ENCODE results near the gene SNAPC4. TPM values are rescaled to one million over a fixed set of nuclear protein-coding genes. Genes with fewer than 3 reads are reported as not detected.
A peak's percentile ranks its signal among the peaks of the same experiment; 100 is the strongest.
"Not testable (repeated sequence)": the region's sequence is repeated elsewhere in the genome, so short reads cannot be mapped to it uniquely, and the experiment has no call there.

The SNAPC4 gene
- total RNA-seq, 4 donors from 2014 or later, result 6.0 to 14.5 (median 10.1) TPM

GRCh38 chr9:136410500-136411287 is 10.7 kb upstream of the SNAPC4 start, which contains the start of the genes ENTR1 and PMPCA:
Gene ENTR1, minus strand, starts transcription at chr9:136410614. Its CDS starts 217 bp downstream, at chr9:136410397.
Gene PMPCA, plus strand, starts transcription at chr9:136410658. Its CDS starts 11 bp downstream, at chr9:136410669.
- Histone ChIP-seq H3K9me3 (no peaks in the 10 kb centered on the region), H3K27me3 (no peaks in the 10 kb centered on the region), H3K4me3 (peak within 1 kb of the TSS; percentile 84 to 99 (median 96)), H3K4me1 (peaks cover 20 to 26% (median 21%) of the 10 kb centered on the region in 4 donors), H3K27ac (peak within 1 kb of the TSS; percentile 84 to 91 (median 90)), H3K36me3 (peaks cover 0 to 37% (median 11%) of the 10 kb centered on the region in 4 donors)
- WGBS, 2 donors (ENCODE audit: low coverage in 1 of 2), result 0 to 20% methylated on average over 1 to 41 of the region's 83 CpGs
- DNase-seq, result peak; percentile 96
- in situ Hi-C loops (cut with MboI; ENCODE audit: low pct_ligation_motif_present in 1 of 4, low pct_unique_long_range_greater_than_20kb in 1 of 4, low sequenced_read_pairs in 3 of 4) (no loop called here), intact Hi-C loops (cut with DNase I; ENCODE audit: low total_unique reads) (no loop called here)
- TF ChIP-seq EP300 (IDR thresholded peaks at IDR 0.05; ENCODE audit: low read depth) (peak; percentile 9), POLR2AphosphoS5 (IDR thresholded peaks at IDR 0.05) (peak; percentile 96 to 99 (median 99)), POLR2A (IDR thresholded peaks at IDR 0.05) (peak; percentile 89)
- TF ChIP-seq, protein P1, sequence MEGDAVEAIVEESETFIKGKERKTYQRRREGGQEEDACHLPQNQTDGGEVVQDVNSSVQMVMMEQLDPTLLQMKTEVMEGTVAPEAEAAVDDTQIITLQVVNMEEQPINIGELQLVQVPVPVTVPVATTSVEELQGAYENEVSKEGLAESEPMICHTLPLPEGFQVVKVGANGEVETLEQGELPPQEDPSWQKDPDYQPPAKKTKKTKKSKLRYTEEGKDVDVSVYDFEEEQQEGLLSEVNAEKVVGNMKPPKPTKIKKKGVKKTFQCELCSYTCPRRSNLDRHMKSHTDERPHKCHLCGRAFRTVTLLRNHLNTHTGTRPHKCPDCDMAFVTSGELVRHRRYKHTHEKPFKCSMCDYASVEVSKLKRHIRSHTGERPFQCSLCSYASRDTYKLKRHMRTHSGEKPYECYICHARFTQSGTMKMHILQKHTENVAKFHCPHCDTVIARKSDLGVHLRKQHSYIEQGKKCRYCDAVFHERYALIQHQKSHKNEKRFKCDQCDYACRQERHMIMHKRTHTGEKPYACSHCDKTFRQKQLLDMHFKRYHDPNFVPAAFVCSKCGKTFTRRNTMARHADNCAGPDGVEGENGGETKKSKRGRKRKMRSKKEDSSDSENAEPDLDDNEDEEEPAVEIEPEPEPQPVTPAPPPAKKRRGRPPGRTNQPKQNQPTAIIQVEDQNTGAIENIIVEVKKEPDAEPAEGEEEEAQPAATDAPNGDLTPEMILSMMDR (IDR thresholded peaks at IDR 0.05), result no peak

GRCh38 chr9:136409557-136410455 is 9.8 kb upstream of the SNAPC4 start:
- TF ChIP-seq, protein P1 (IDR thresholded peaks at IDR 0.05), result no peak
- TF ChIP-seq POLR2AphosphoS5 (IDR thresholded peaks at IDR 0.05) (peak in 1 of 3 donors; percentile 36), POLR2A (IDR thresholded peaks at IDR 0.05) (peak; percentile 31), EP300 (IDR thresholded peaks at IDR 0.05; ENCODE audit: low read depth) (no peak)
- Histone ChIP-seq H3K36me3 (peaks cover 0 to 44% (median 11%) of the 10 kb centered on the region in 4 donors), H3K4me1 (peaks cover 20 to 26% (median 21%) of the 10 kb centered on the region in 4 donors), H3K4me3 (peak overlapping the region; percentile 84 to 98 (median 96)), H3K27me3 (no peaks in the 10 kb centered on the region), H3K9me3 (no peaks in the 10 kb centered on the region), H3K27ac (peak overlapping the region; percentile 84 to 91 (median 90))
- 17 to 78% methylated on average over 4 to 37 of the region's 71 CpGs for WGBS, 2 donors (ENCODE audit: low coverage in 1 of 2)
- in situ Hi-C loops (cut with MboI; ENCODE audit: low pct_ligation_motif_present in 1 of 4, low pct_unique_long_range_greater_than_20kb in 1 of 4, low sequenced_read_pairs in 3 of 4) (no loop called here), intact Hi-C loops (cut with DNase I; ENCODE audit: low total_unique reads) (loop anchor here (10.0 kb wide), 1 partner anchor 75 kb away; no protein-coding TSS in a partner anchor)
- DNase-seq, result peak; percentile 45

DNA sequence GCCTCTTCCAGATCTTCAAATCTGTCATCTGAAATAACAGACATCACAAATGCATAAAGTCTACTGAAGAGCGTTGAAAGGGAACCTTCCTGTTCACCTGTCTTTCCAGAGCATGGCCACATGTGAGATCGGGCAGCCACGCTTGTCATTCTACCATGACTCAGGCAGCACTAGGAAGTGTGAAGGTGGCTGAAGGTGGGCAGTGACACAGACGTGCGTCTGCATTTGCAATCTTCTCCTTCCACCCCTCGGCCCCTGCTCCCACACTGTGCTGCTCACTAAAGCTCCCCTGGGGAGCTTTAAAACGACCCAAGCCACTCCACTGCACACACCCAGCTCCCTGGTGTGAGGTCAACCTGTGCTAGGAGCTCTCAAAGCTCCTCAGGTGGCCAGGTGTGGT is 7.9 kb upstream of the SNAPC4 start:
- H3K27me3 ChIP-seq, result no peaks in the 10 kb centered on the region
- no peaks in the 10 kb centered on the region for H3K9me3 ChIP-seq
- peaks cover 0 to 34% (median 6%) of the 10 kb centered on the region in 4 donors for H3K36me3 ChIP-seq
- H3K4me3 ChIP-seq, result no peak overlapping the region
- in situ Hi-C loops (cut with MboI; ENCODE audit: low pct_ligation_motif_present in 1 of 4, low pct_unique_long_range_greater_than_20kb in 1 of 4, low sequenced_read_pairs in 3 of 4), result no loop called here
- no peak overlapping the region for H3K27ac ChIP-seq
- TF ChIP-seq POLR2A (IDR thresholded peaks at IDR 0.05), result no peak
- TF ChIP-seq, protein P1 (IDR thresholded peaks at IDR 0.05), result no peak
- TF ChIP-seq POLR2AphosphoS5 (IDR thresholded peaks at IDR 0.05), result no peak
- TF ChIP-seq EP300 (IDR thresholded peaks at IDR 0.05; ENCODE audit: low read depth), result no peak
- 80 to 85% methylated on average over 1 to 7 of the region's 7 CpGs for WGBS, 2 donors (ENCODE audit: low coverage in 1 of 2)
- intact Hi-C loops (cut with DNase I; ENCODE audit: low total_unique reads), result loop anchor here (10.0 kb wide), 1 partner anchor 73 kb away; no protein-coding TSS in a partner anchor
- peaks cover 20 to 26% (median 21%) of the 10 kb centered on the region in 4 donors for H3K4me1 ChIP-seq
- no peak for DNase-seq

GRCh38 chr9:136407061-136407460 is 7.1 kb upstream of the SNAPC4 start:
- H3K4me3 ChIP-seq; H3K27me3 ChIP-seq; in situ Hi-C loops (cut with MboI; ENCODE audit: low pct_ligation_motif_present in 1 of 4, low pct_unique_long_range_greater_than_20kb in 1 of 4, low sequenced_read_pairs in 3 of 4); DNase-seq; H3K9me3 ChIP-seq; H3K27ac ChIP-seq: not testable (repeated sequence)
- intact Hi-C loops (cut with DNase I; ENCODE audit: low total_unique reads), result loop anchor here (10.0 kb wide), 1 partner anchor 72 kb away; no protein-coding TSS in a partner anchor
- H3K4me1 ChIP-seq, result peaks cover 20 to 26% (median 21%) of the 10 kb centered on the region in 4 donors
- H3K36me3 ChIP-seq, result peaks cover 0 to 30% (median 6%) of the 10 kb centered on the region in 4 donors
- 91% methylated on average over 28 of the region's 28 CpGs; no CpG with 5 or more reads in 1 of the 2 donors for WGBS, 2 donors (ENCODE audit: low coverage in 1 of 2)

DNA sequence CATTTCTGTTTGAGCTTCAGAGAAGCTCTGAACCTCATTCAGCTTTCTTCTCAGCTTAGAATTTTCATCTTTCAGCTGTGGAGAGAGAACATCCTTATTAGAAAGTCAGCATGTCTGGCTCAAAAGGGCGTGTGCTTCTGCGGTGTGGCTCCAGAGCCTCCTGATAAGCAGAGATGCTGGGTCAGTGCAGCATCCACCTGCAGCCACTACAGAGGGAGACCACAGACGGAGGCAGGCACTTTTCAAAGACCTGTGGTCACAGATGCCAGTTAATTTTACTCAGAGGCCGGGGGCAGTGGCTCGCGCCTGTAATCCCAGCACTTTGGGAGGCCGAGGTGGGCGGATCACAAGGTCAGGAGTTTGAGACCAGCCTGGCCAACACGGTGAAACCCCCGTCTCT is 5.9 kb upstream of the SNAPC4 start:
- intact Hi-C loops (cut with DNase I; ENCODE audit: low total_unique reads), result loop anchor here (10.0 kb wide), 1 partner anchor 71 kb away; no protein-coding TSS in a partner anchor
- in situ Hi-C loops (cut with MboI; ENCODE audit: low pct_ligation_motif_present in 1 of 4, low pct_unique_long_range_greater_than_20kb in 1 of 4, low sequenced_read_pairs in 3 of 4), result not testable (repeated sequence)
- H3K36me3 ChIP-seq, result peaks cover 0 to 30% (median 6%) of the 10 kb centered on the region in 4 donors

More for the DNA sequence above, 5.9 kb upstream of the SNAPC4 start:
- H3K27me3 ChIP-seq, DNase-seq, H3K27ac ChIP-seq, H3K4me3 ChIP-seq, H3K9me3 ChIP-seq: not testable (repeated sequence)
- peaks cover 10 to 15% (median 12%) of the 10 kb centered on the region in 4 donors for H3K4me1 ChIP-seq
- WGBS, 2 donors (ENCODE audit: low coverage in 1 of 2), result 92% methylated on average over 10 of the region's 10 CpGs; no CpG with 5 or more reads in 1 of the 2 donors

All from transverse colon (tissue), 4 donors.